Sigmoid colon (tissue), 4 donors: Measurements from ENCODE around the gene HINT2.

ENCODE experiments used
- CTCF ChIP-seq, 4 experiments: fragments of 450-650 bp in 3 of 4; fragments of 200-600 bp in 1 of 4; IDR thresholded peaks; one replicate each; pipeline ENCODE4 v1.5.1; 2016 to 2019; ENCODE audit warnings: antibody characterized with exemption in 4 of 4, mild to moderate bottlenecking in 3 of 4, moderate library complexity in 2 of 4
- POLR2A ChIP-seq, 2 donors: fragments of 450-650 bp; IDR thresholded peaks; one replicate each; pipeline ENCODE4 v1.6.1; 2016; ENCODE audit warnings: antibody characterized with exemption in 2 of 2, mild to moderate bottlenecking in 2 of 2, moderate library complexity in 2 of 2
- POLR2AphosphoS5 ChIP-seq, 4 donors: sonication (generic); formaldehyde crosslinking; IDR thresholded peaks; one replicate each; pipeline ENCODE4 v1.6.1; 2017; ENCODE audit warnings: antibody characterized with exemption in 4 of 4

DNA sequence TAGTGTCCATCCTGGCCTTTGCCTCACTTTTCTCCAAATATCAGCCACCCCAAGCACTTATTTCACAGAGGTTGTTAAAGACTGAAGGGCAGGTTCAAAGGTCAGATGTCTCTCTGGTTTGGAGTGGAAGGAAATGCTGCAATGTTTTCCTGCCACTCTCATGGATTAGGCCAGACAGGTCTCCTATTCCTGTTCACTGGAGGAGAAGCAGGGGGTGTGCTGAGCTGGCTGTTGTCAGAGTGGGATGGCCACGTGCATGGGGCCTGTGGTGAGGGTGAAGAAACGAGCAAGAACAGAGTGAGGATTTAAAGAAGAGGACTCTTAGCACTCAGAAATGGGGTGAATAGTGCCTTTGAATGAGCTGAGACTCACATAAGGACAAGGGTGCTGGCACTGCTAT lies 20.9 kb upstream of the HINT2 start:
- no peak for TF ChIP-seq POLR2AphosphoS5 (IDR thresholded peaks at IDR 0.05)
- no peak for TF ChIP-seq CTCF (IDR thresholded peaks at IDR 0.05)
- no peak for TF ChIP-seq POLR2A (IDR thresholded peaks at IDR 0.05)
